GM12878 (cell line): ENCODE results near the gene FAR2. TPM values are rescaled to one million over a fixed set of nuclear protein-coding genes. Genes with fewer than 3 reads are reported as not detected.

ENCODE experiments used
- JUNB ChIP-seq: IDR thresholded peaks from 2 replicates; pipeline ENCODE4 v1.6.1; 2016; ENCODE audit warnings: antibody characterized with exemption, mild to moderate bottlenecking
- RAD21 ChIP-seq: IDR thresholded peaks from 2 replicates; pipeline ENCODE4 v1.6.1; 2011; ENCODE audit warnings: mild to moderate bottlenecking, low read depth, low read length, moderate library complexity; ENCODE audit not compliant: insufficient read depth
- TCF3 ChIP-seq: IDR thresholded peaks from 2 replicates; pipeline ENCODE4 v1.6.1; 2012; ENCODE audit warnings: low read depth, mild to moderate bottlenecking, low read length, borderline replicate concordance; ENCODE audit not compliant: insufficient read depth
- ZNF622 ChIP-seq: fragments of 450-650 bp; IDR thresholded peaks from 2 replicates; pipeline ENCODE4 v1.6.1; 2017; ENCODE audit warnings: mild to moderate bottlenecking, inconsistent platforms
- polyA plus RNA-seq, 11 experiments: library from polyadenylated mRNA; depleted of rRNA in 4 of 11; unstranded in 6 of 11; stranded (reverse) in 5 of 11; fragments of >200 nt; fragmentation: Nextera tagmentation in 4 of 11; fragmentation: Illumina TruSeq in 1 of 11; extraction: Ambion mirVana in 4 of 11; extraction: Trizol in 1 of 11; gene quantifications; 1 replicate in 1 of 11; 2 replicates in 10 of 11; pipeline versions ENCODE4 v1.2.1 to v1.2.3, GENCODE V29; 2011 to 2016; ENCODE audit warnings: inconsistent platforms in 2 of 11, missing spikeins in 2 of 11, low read depth in 1 of 11
- total RNA-seq, 4 experiments: library from RNA; depleted of rRNA in 3 of 4; stranded (reverse); fragments of >200 nt in 3 of 4; fragmentation: Illumina TruSeq in 1 of 4; extraction: Trizol in 1 of 4; gene quantifications; 2 replicates each; pipeline versions ENCODE4 v1.2.1 to v1.2.3, GENCODE V29; 2013 to 2021
- TF ChIP-seq, protein P1 (sequence below): fragments of 450-650 bp; IDR thresholded peaks from 2 replicates; pipeline ENCODE4 v1.6.1; 2017; ENCODE audit warnings: mild to moderate bottlenecking, moderate library complexity
- TF ChIP-seq, protein P2 (sequence below): fragments of 450-650 bp; formaldehyde crosslinking; IDR thresholded peaks from 2 replicates; pipeline ENCODE4 v1.5.0; 2022; ENCODE audit warnings: mild to moderate bottlenecking, missing genetic modification characterization

Gene FAR2
- total and polyA plus RNA-seq, 10 of the 15 experiments (the other 5 are each of a cell fraction or from before 2014, with no cell fraction given): 0.50 to 1.1 (median 0.65) TPM

- TF ChIP-seq, protein P1, sequence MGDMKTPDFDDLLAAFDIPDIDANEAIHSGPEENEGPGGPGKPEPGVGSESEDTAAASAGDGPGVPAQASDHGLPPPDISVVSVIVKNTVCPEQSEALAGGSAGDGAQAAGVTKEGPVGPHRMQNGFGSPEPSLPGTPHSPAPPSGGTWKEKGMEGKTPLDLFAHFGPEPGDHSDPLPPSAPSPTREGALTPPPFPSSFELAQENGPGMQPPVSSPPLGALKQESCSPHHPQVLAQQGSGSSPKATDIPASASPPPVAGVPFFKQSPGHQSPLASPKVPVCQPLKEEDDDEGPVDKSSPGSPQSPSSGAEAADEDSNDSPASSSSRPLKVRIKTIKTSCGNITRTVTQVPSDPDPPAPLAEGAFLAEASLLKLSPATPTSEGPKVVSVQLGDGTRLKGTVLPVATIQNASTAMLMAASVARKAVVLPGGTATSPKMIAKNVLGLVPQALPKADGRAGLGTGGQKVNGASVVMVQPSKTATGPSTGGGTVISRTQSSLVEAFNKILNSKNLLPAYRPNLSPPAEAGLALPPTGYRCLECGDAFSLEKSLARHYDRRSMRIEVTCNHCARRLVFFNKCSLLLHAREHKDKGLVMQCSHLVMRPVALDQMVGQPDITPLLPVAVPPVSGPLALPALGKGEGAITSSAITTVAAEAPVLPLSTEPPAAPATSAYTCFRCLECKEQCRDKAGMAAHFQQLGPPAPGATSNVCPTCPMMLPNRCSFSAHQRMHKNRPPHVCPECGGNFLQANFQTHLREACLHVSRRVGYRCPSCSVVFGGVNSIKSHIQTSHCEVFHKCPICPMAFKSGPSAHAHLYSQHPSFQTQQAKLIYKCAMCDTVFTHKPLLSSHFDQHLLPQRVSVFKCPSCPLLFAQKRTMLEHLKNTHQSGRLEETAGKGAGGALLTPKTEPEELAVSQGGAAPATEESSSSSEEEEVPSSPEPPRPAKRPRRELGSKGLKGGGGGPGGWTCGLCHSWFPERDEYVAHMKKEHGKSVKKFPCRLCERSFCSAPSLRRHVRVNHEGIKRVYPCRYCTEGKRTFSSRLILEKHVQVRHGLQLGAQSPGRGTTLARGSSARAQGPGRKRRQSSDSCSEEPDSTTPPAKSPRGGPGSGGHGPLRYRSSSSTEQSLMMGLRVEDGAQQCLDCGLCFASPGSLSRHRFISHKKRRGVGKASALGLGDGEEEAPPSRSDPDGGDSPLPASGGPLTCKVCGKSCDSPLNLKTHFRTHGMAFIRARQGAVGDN: no peak
- TF ChIP-seq RAD21 (no peak), TCF3 (no peak), JUNB (no peak), ZNF622 (no peak)
- TF ChIP-seq, protein P2, sequence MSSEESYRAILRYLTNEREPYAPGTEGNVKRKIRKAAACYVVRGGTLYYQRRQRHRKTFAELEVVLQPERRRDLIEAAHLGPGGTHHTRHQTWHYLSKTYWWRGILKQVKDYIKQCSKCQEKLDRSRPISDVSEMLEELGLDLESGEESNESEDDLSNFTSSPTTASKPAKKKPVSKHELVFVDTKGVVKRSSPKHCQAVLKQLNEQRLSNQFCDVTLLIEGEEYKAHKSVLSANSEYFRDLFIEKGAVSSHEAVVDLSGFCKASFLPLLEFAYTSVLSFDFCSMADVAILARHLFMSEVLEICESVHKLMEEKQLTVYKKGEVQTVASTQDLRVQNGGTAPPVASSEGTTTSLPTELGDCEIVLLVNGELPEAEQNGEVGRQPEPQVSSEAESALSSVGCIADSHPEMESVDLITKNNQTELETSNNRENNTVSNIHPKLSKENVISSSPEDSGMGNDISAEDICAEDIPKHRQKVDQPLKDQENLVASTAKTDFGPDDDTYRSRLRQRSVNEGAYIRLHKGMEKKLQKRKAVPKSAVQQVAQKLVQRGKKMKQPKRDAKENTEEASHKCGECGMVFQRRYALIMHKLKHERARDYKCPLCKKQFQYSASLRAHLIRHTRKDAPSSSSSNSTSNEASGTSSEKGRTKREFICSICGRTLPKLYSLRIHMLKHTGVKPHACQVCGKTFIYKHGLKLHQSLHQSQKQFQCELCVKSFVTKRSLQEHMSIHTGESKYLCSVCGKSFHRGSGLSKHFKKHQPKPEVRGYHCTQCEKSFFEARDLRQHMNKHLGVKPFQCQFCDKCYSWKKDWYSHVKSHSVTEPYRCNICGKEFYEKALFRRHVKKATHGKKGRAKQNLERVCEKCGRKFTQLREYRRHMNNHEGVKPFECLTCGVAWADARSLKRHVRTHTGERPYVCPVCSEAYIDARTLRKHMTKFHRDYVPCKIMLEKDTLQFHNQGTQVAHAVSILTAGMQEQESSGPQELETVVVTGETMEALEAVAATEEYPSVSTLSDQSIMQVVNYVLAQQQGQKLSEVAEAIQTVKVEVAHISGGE (CRISPR knock-in tag): no peak
- TF ChIP-seq, all 136 proteins: peak for 0
Observed at GRCh38 chr12:29158115-29158763, 9.2 kb downstream of the FAR2 start (continued).
